ENCODE results near the gene SPG7. TPM values are rescaled to one million over a fixed set of nuclear protein-coding genes. Genes with fewer than 3 reads are reported as not detected.

The SPG7 gene
- total and polyA plus RNA-seq, 2 of the 4 experiments (the other 2 are of a cell fraction): 94.6 to 96.8 TPM

GRCh38 chr16:89545044-89545830 is 37.0 kb downstream of the SPG7 start:
- ATAC-seq (ENCODE audit: low read depth): no peak
- H3K4me1 ChIP-seq (ENCODE audit: control insufficient read depth, insufficient read depth, low read length): no peaks in the 10 kb centered on the region
- no peaks in the 10 kb centered on the region for H3K27me3 ChIP-seq (ENCODE audit: control insufficient read depth, insufficient read depth, low read length)
- no peak overlapping the region for H3K4me3 ChIP-seq (ENCODE audit: insufficient read depth, low read depth, low read length)
- H3K18ac ChIP-seq (ENCODE audit: low read depth, low read length): no peak overlapping the region
- CTCF ChIA-PET: no interaction called here
- H3K4ac ChIP-seq (ENCODE audit: low read depth, low read length): no peak overlapping the region
- H3K9me1 ChIP-seq (ENCODE audit: insufficient read depth, low read length): no peaks in the 10 kb centered on the region
- no peak overlapping the region for H3K4me2 ChIP-seq (ENCODE audit: low read depth, low read length)
- no peak overlapping the region for H3K14ac ChIP-seq (replicated peaks; ENCODE audit: low read depth, low read length)
- 88% methylated on average over 10 of the region's 17 CpGs; no CpG with 5 or more reads in 1 of the 2 experiments for WGBS, 2 experiments (ENCODE audit: extremely low coverage in 2 of 2, insufficient read length in 1 of 2)
- H2BK120ac ChIP-seq (ENCODE audit: low read depth, low read length): no peak overlapping the region
- no TSS peak for BruUV-seq (replicated peaks)
- H4K5ac ChIP-seq (ENCODE audit: low read depth, low read length): no peak overlapping the region
- H2BK5ac ChIP-seq (ENCODE audit: low read depth, low read length, poor library complexity, severe bottlenecking): no peak overlapping the region
- no peak overlapping the region for H2AK9ac ChIP-seq (replicated peaks; ENCODE audit: low read depth, low read length, poor library complexity)
- H3K27ac ChIP-seq (ENCODE audit: insufficient read depth, low read length): no peak overlapping the region
- POLR2A ChIA-PET (ENCODE audit: unreplicated experiment): no interaction called here
- no peak overlapping the region for H4K91ac ChIP-seq (ENCODE audit: insufficient read depth, low read depth, low read length)
- dilution Hi-C loops (cut with HindIII; ENCODE audit: low sequenced_read_pairs, unreplicated experiment): no loop called here
- H4K8ac ChIP-seq (ENCODE audit: low read depth in 2 of 2, low read length in 2 of 2): no peak overlapping the region
- H2AFZ ChIP-seq (replicated peaks; ENCODE audit: low read length, poor library complexity): no peak overlapping the region
- H4K20me1 ChIP-seq (ENCODE audit: insufficient read depth, low read length): peaks cover under 1% of the 10 kb centered on the region; the same call in 1 of the 2 replicates
- TF ChIP-seq POLR2A (IDR thresholded peaks at IDR 0.05; ENCODE audit: low read depth, low read length) (no peak), CEBPB (IDR thresholded peaks at IDR 0.05; ENCODE audit: low read depth, low read length) (no peak), BHLHE40 (IDR thresholded peaks at IDR 0.05; ENCODE audit: low read depth, low read length) (no peak), MAFK (IDR thresholded peaks at IDR 0.05; ENCODE audit: low read depth, low read length) (no peak), CTCF (conservative IDR thresholded peaks at IDR 0.05; ENCODE audit: low read depth, low read length) (no peak), NFE2L2 (IDR thresholded peaks at IDR 0.05; ENCODE audit: low read depth, low read length) (no peak), MAZ (IDR thresholded peaks at IDR 0.05; ENCODE audit: borderline replicate concordance, low read depth, low read length) (no peak), RFX5 (IDR thresholded peaks at IDR 0.05; ENCODE audit: low read depth, low read length) (no peak), MXI1 (IDR thresholded peaks at IDR 0.05; ENCODE audit: borderline replicate concordance, low read depth, low read length) (no peak), ELK1 (IDR thresholded peaks at IDR 0.05; ENCODE audit: borderline replicate concordance, low read depth, low read length) (no peak), RAD21 (IDR thresholded peaks at IDR 0.05; ENCODE audit: low read length) (no peak), CHD1 (IDR thresholded peaks at IDR 0.05; ENCODE audit: low read depth, low read length) (no peak), SMC3 (IDR thresholded peaks at IDR 0.05; ENCODE audit: low read depth, low read length) (no peak), RCOR1 (IDR thresholded peaks at IDR 0.05; ENCODE audit: insufficient replicate concordance, low read length) (no peak), USF2 (IDR thresholded peaks at IDR 0.05; ENCODE audit: low read depth, low read length) (no peak), FOS (IDR thresholded peaks at IDR 0.05; ENCODE audit: low read depth, low read length) (no peak)
- H3K36me3 ChIP-seq (ENCODE audit: control insufficient read depth, insufficient read depth, low read length): peaks cover 57% of the 10 kb centered on the region
- no peak overlapping the region for H2BK15ac ChIP-seq (ENCODE audit: low read depth, low read length)
- H3K9ac ChIP-seq (ENCODE audit: low read depth, low read length): no peak overlapping the region
- H3K23ac ChIP-seq (ENCODE audit: low read depth, low read length): no peak overlapping the region
- H3K79me1 ChIP-seq (ENCODE audit: low read depth in 1 of 2, low read length in 2 of 2): peaks cover 5 to 41% of the 10 kb centered on the region in 2 experiments; a peak in 2 of 4 replicates
- in situ Hi-C loops (cut with MboI; ENCODE audit: low sequenced_read_pairs): no loop called here
- intact Hi-C loops (cut with micrococcal nuclease): no loop called here
- no peak overlapping the region for H3K56ac ChIP-seq (ENCODE audit: extremely low read depth, insufficient read depth, low read length)
- DNase-seq: no peak
- H2BK20ac ChIP-seq (ENCODE audit: low read depth, low read length): no peak overlapping the region
- no peak overlapping the region for H2AK5ac ChIP-seq (ENCODE audit: low read depth, low read length)
- H3K9me3 ChIP-seq (ENCODE audit: control insufficient read depth, insufficient read depth, low read length): no peaks in the 10 kb centered on the region

Measured in IMR-90 (cell line).